DMS 273 treated with DMSO at 0.1 percent for 48 hours (cell line): ENCODE measurements around the gene KRTAP10-10.
"Not testable (repeated sequence)": the region's sequence is repeated elsewhere in the genome, so short reads cannot be mapped to it uniquely, and the experiment has no call there.

ENCODE experiments used
- DNase-seq: peaks from one replicate; lab custom pipeline; 2025; lab: John Stamatoyannopoulos, UW

KRTAP10-10 gene

DNA sequence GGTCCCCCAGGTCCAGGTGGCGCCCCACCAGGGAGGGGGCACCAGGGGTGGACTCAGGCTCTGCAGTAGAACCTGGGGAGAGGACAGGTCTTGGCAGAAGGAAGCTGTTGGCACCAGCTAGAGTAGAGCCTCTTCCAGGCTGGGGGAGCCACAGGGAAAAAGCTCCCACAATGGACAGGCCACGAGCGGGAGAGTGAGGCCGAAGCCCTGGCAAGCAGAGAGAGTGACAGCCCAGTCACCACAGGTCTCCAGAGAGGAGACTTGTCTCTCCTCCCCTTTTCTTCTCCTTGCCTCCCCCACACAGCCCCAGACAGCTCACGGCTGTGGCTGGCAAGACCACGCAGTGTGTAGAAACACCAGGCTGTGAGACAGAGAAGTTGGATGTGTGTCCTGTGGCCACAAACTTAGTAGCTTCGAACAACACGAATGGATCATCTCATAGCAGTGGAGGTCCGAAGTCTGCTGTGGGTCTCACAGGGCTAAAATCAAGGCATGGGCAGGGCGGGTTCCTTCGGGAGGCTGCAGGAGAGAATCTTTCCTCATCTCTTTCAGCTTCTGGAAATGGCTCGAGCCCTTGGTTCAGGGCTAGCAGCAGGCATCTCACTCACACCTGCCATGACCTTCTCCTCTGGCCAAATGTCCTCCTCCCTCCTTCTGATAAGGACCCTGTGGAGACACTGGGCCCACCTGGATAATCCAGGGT lies 14.0 kb downstream of the KRTAP10-10 start:
- no peak for DNase-seq

- no peak for DNase-seq
These were observed 16.0 kb downstream of the KRTAP10-10 start for GRCh38 chr21:44653123-44653522.

- DNase-seq = no peak
These were observed 16.8 kb downstream of the KRTAP10-10 start for GRCh38 chr21:44653656-44654575.

DNA sequence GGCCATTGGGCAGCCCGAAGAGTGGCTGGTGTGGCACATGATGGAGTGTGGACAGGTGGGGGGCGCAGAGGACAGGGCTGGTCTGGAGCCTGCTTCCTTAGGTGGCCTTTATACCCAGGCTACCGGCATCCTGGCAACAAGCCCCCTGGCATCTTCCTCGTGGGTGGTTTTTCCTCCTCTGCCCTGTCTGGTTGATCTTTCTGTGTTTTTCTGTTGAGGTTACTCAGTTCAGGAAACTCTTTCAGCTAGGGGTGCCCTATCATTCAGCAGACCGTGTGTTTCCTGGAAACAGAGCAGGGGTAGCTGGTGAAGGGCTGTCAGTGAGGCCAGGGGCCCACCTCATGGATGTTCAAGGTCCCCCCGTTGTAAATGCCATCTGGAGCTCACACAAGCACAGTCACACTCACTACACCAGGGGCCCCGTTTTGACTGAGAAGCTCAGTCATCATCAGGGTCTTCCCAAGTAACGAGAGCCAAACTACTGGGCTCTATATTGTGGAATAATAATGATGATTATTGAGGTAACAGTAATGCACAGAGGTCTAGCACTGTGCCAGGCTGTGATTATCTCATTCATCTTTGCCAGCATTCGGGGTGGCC lies 17.5 kb downstream of the KRTAP10-10 start, which contains the start of gene KRTAP12-4:
KRTAP12-4 (minus strand) TSS at position 84 of the 600 bp plus-strand sequence; CDS start at position 39, 45 bp downstream.
- DNase-seq = no peak

- DNase-seq = no peak
These were observed 19.7 kb downstream of the KRTAP10-10 start for GRCh38 chr21:44656868-44657267.

DNA sequence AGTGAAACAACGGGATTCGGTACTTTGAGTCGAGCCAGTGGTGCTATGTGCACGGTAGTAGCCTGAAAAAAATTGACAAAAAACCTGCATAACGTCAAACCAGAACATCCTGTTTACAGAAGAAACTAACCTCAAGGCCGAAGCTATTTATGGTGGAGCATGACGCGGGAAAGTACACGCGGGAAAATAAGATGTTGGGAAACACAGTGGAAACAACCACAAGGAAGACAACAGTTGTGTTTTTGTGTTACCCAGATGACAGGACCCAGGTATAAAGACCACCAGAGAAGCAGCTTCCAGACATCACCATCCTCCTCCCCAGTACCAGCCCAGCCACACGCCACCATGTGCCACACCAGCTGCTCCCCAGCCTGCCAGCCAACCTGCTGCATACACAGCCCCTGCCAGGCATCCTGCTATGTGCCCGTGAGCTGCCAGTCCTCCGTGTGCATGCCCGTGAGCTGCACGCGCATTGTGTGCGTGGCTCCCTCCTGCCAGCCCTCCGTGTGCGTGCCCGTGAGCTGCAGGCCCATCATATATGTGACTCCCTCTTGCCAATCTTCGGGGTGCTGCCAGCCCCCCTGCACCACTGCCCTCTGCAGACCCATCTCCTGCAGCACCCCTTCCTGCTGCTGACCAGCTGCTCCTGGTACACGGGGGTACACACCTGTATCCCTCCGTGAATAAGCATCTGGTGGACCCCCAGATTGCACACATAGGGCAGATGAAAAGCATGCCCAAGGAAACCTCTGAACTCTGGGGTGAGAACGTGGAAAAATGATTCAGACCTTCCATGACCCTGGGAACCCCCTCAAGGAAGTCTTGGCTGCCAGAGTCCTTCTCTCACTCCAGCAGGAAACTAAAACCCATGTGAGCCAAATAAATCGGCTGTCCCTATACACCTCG lies 20.7 kb downstream of the KRTAP10-10 start, which contains the start of gene KRTAP12-3:
KRTAP12-3 (plus strand) TSS at position 298 of the 906 bp plus-strand sequence; CDS start at position 346, 48 bp downstream.
- DNase-seq = no peak

DNA sequence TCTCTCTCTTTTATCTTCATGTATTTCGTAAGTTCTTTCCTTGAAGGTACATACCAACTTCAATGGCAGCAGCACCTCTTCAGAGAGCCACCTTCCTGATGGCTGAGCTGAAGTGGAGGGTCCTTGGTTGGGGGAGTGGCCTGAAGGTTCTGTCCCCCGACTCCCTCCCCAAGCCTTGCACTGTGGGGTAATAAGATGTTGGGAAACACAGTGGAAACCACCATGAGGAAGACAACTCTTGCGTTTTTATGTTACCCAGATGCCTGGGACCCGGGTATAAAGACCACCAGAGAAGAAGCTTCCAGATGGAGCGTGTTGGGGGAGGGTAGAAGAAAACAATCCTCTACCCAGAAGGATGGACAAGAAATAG lies 21.4 kb downstream of the KRTAP10-10 start:
- DNase-seq = no peak

- no peak for DNase-seq
These were observed 21.9 kb downstream of the KRTAP10-10 start for GRCh38 chr21:44658913-44659595.

DNA sequence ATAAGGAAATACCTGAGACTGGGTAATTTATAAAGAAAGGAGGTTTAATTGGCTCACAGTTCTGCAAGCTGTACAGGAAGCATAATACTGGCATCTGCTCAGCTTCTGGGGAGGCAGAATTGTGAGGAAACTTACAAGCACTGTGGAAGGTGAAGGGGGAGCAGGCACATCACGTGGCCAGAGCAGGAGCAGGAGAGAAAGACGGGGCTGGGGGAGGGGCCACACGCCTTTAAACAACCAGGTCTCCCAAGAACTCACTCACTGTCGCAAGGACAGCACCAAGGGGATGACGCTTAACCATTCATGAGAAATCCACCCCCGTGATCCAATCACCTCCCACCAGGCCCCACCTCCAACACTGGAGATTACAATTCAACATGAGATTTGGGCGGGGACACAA lies 24.4 kb downstream of the KRTAP10-10 start:
- DNase-seq = not testable (repeated sequence)

DNA sequence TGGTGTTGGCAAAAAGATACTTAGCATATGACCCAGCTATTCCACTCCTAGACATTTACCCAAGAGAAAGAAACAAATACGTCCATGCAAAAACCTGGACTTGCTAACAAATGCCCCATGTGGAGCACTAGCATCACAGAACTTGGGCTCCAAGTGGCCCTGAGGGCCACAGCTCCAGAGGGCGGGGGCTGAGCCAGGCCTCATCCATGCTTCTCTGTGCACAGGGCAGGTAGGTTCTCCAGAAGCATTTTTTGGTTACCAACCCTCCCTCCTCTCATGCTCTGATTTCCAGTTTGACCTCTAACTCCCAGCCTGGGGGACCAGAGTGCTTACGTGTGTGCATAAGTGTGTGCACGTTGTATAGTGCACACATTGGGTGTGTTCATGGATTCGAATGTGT lies 27.5 kb downstream of the KRTAP10-10 start:
- DNase-seq = no peak

- DNase-seq = peak; percentile 61
These were observed 29.5 kb downstream of the KRTAP10-10 start, which contains the start of gene KRTAP12-2 for GRCh38 chr21:44666401-44667320. Gene KRTAP12-2, minus strand, starts transcription at chr21:44666927. Its CDS starts 41 bp downstream, at chr21:44666886.

DNA sequence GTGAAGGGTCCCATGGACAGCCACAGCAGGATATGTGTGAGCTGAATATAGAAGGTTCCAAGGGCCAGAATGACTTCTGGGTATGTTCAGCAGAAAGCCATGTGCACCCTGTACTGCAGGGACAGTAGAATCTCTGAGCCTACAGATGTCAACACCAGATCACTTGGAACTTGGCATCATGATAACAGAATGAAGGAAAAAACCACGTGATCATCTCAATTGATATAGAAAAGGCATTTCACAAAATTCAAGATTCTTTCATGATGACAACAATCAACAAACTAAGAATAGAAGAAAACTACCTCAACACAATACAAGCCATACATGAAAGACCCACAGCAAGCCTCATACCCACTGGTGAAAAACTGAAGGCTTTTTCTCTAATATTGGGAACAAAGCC lies 30.5 kb downstream of the KRTAP10-10 start:
- no peak for DNase-seq

- no peak for DNase-seq
These were observed 33.7 kb downstream of the KRTAP10-10 start for GRCh38 chr21:44670642-44671432.

DNA sequence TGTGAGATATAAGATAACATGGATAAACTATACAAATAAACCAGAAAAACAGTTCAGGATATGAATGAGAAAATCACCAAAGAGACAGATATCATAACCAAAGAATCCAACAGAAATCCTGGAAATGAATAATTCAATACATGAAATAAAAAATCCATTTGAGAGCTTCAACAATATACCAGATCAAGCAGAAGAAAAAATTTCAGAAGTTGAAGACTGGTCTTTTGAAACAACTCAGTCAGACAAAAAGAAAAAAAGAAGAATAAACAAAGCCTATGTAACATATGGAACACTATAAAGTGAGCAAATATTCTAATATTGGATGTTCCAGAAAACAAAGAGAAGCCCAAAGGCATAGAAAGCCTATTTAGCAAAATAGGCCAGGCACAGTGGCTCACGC lies 34.8 kb downstream of the KRTAP10-10 start:
- DNase-seq = no peak

DNA sequence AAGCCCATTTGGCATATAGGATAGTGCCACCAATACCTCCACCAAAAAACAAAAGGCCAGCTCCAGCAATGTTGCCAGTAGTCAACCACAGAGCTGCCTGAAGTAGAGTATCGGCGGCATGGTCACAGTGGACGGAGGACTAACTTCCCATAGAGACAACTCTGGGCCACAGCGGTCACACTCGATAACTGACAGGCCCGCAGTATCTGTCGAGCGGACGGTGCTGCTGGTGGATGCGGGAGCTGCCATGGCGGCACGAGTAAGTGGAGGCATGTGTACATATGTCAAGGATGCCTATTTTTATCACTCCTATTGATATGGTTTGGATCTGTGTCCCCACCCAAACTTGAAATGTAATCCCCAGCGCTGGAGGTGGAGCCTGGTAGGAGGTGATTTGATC lies 40.7 kb downstream of the KRTAP10-10 start:
- no peak for DNase-seq

- no peak for DNase-seq
These were observed 44.0 kb downstream of the KRTAP10-10 start for GRCh38 chr21:44681152-44681551.

GRCh38 chr21:44681861-44682579 lies 44.9 kb downstream of the KRTAP10-10 start, which contains the start of gene KRTAP12-1:
Gene KRTAP12-1, minus strand, starts transcription at chr21:44682163. Its CDS starts 40 bp downstream, at chr21:44682123.
- DNase-seq = peak; percentile 42

GRCh38 chr21:44682580-44683151 lies 45.5 kb downstream of the KRTAP10-10 start:
- no peak for DNase-seq
